ENCODE results near the gene FAR1.
"Not testable (repeated sequence)": the region's sequence is repeated elsewhere in the genome, so short reads cannot be mapped to it uniquely, and the experiment has no call there.

Gene FAR1

GRCh38 chr11:13720940-13721339 lies 52.5 kb downstream of the FAR1 start:
- no peak overlapping the region for H3K4me3 ChIP-seq (replicated peaks; ENCODE audit: low read depth, low read length)
- DNase-seq (ENCODE audit: extremely low read depth, low read depth): no peak
- no peak for TF ChIP-seq CTCF (IDR thresholded peaks at IDR 0.05; ENCODE audit: low read depth, low read length, missing control alignments)

GRCh38 chr11:13721760-13722159 lies 53.3 kb downstream of the FAR1 start:
- DNase-seq (ENCODE audit: extremely low read depth, low read depth): no peak
- no peak for TF ChIP-seq CTCF (IDR thresholded peaks at IDR 0.05; ENCODE audit: low read depth, low read length, missing control alignments)
- H3K4me3 ChIP-seq (replicated peaks; ENCODE audit: low read depth, low read length): no peak overlapping the region

GRCh38 chr11:13726456-13726855 lies 58.0 kb downstream of the FAR1 start:
- DNase-seq (ENCODE audit: extremely low read depth, low read depth): no peak
- no peak overlapping the region for H3K4me3 ChIP-seq (replicated peaks; ENCODE audit: low read depth, low read length)
- no peak for TF ChIP-seq CTCF (IDR thresholded peaks at IDR 0.05; ENCODE audit: low read depth, low read length, missing control alignments)

GRCh38 chr11:13728076-13728475 lies 59.6 kb downstream of the FAR1 start:
- DNase-seq (ENCODE audit: extremely low read depth, low read depth): no peak
- TF ChIP-seq CTCF (IDR thresholded peaks at IDR 0.05; ENCODE audit: low read depth, low read length, missing control alignments): no peak
- H3K4me3 ChIP-seq (replicated peaks; ENCODE audit: low read depth, low read length): no peak overlapping the region

- TF ChIP-seq CTCF (IDR thresholded peaks at IDR 0.05; ENCODE audit: low read depth, low read length, missing control alignments): no peak
- no peak overlapping the region for H3K4me3 ChIP-seq (replicated peaks; ENCODE audit: low read depth, low read length)
- DNase-seq (ENCODE audit: extremely low read depth, low read depth): no peak
Measured at GRCh38 chr11:13734530-13734929, 66.1 kb downstream of the FAR1 start.

GRCh38 chr11:13745165-13745564 lies 76.7 kb downstream of the FAR1 start:
- no peak for DNase-seq (ENCODE audit: extremely low read depth, low read depth)
- TF ChIP-seq CTCF (IDR thresholded peaks at IDR 0.05; ENCODE audit: low read depth, low read length, missing control alignments): no peak
- no peak overlapping the region for H3K4me3 ChIP-seq (replicated peaks; ENCODE audit: low read depth, low read length)

- DNase-seq (ENCODE audit: extremely low read depth, low read depth); H3K4me3 ChIP-seq (replicated peaks; ENCODE audit: low read depth, low read length): not testable (repeated sequence)
Measured at GRCh38 chr11:13753316-13753715, 84.8 kb downstream of the FAR1 start.
